Caco-2 (cell line): ENCODE data around the gene WWOX. TPM values are rescaled to one million over a fixed set of nuclear protein-coding genes. Genes with fewer than 3 reads are reported as not detected.

Experiments used
- BruUV-seq: library from RNA; stranded (reverse); fragments of 400-500 nt; replicated peaks from 2 replicates; lab custom pipeline; 2021; lab: Mats Ljungman, UMichigan
- CTCF ChIA-PET: fragments of 300-600 bp; sonication (Branson Sonifier 250); formaldehyde crosslinking; loops from one replicate; lab custom pipeline; 2022; ENCODE audit warnings: antibody characterized with exemption; lab: Charles Lee
- POLR2A ChIA-PET: fragments of 300-600 bp; sonication (Branson Sonifier 250); formaldehyde crosslinking; loops from one replicate; lab custom pipeline; 2022; ENCODE audit warnings: antibody characterized with exemption; lab: Charles Lee
- DNase-seq, 2 experiments: peaks; one replicate each; pipeline versions ENCODE4 v3.0.0 to v3.0.0-alpha.2; 2020 to 2022
- H3K27me3 ChIP-seq: replicated peaks from 2 replicates; pipeline ENCODE4 v1.6.0; 2011; ENCODE audit warnings: low read length; ENCODE audit not compliant: control insufficient read depth, insufficient read depth
- H3K36me3 ChIP-seq: 2 replicates; pipeline ENCODE4 v1.5.1; 2011; ENCODE audit warnings: low read length; ENCODE audit not compliant: control insufficient read depth, insufficient read depth
- H3K4me1 ChIP-seq: fragments of 250-450 bp; sonication (Bioruptor Pico); 2 replicates; pipeline ENCODE4 v1.5.1; 2020; ENCODE audit warnings: mild to moderate bottlenecking
- H3K4me3 ChIP-seq: 2 replicates; pipeline ENCODE4 v1.5.1; 2011; ENCODE audit warnings: low read depth, mild to moderate bottlenecking, control low read depth, low read length
- H3K9me3 ChIP-seq: fragments of 250-450 bp; sonication (Bioruptor Pico); 2 replicates; pipeline ENCODE4 v1.5.1; 2020; ENCODE audit warnings: mild to moderate bottlenecking, moderate library complexity
- H3K27ac Mint-ChIP-seq: one replicate; pipeline ENCODE4 v1.8.0; 2022; ENCODE audit warnings: mixed read lengths; ENCODE audit not compliant: unreplicated experiment
- H3K27me3 Mint-ChIP-seq: one replicate; pipeline ENCODE4 v1.8.0; 2022; ENCODE audit warnings: mixed read lengths; ENCODE audit not compliant: insufficient read depth, unreplicated experiment
- H3K36me3 Mint-ChIP-seq: one replicate; pipeline ENCODE4 v1.8.0; 2022; ENCODE audit warnings: mild to moderate bottlenecking, mixed read lengths; ENCODE audit not compliant: insufficient read depth, unreplicated experiment
- H3K4me1 Mint-ChIP-seq: one replicate; pipeline ENCODE4 v1.8.0; 2022; ENCODE audit warnings: low read depth, mixed read lengths; ENCODE audit not compliant: unreplicated experiment
- H3K4me3 Mint-ChIP-seq: one replicate; pipeline ENCODE4 v1.8.0; 2022; ENCODE audit warnings: mild to moderate bottlenecking, moderate library complexity, mixed read lengths; ENCODE audit not compliant: unreplicated experiment
- H3K9me3 Mint-ChIP-seq: one replicate; pipeline ENCODE4 v1.8.0; 2022; ENCODE audit warnings: mixed read lengths; ENCODE audit not compliant: unreplicated experiment
- intact Hi-C: fragments of 100-400 bp; cut with micrococcal nuclease; formaldehyde crosslinking; loops from one replicate; pipeline ENCODE4 v1.10.0; 2022; ENCODE audit not compliant: unreplicated experiment
- total RNA-seq: library from RNA; stranded (reverse); gene quantifications from 2 replicates; pipeline ENCODE4 v1.2.3, GENCODE V29; 2022
- TF ChIP-seq, protein P1 (sequence below), 2 experiments: fragments of 200-600 bp in 1 of 2; IDR thresholded peaks; 1 replicate in 1 of 2; 2 replicates in 1 of 2; pipeline versions ENCODE4 v1.5.1 to v1.8.0; 2011 to 2022; ENCODE audit warnings: antibody characterized with exemption in 1 of 2, control low read depth in 1 of 2, inconsistent platforms in 1 of 2, low read depth in 1 of 2, low read length in 1 of 2, mild to moderate bottlenecking in 1 of 2, moderate library complexity in 1 of 2; ENCODE audit not compliant: insufficient read depth in 1 of 2, severe bottlenecking in 1 of 2, unreplicated experiment in 1 of 2

Gene WWOX
- total RNA-seq, 1 experiment from 2014 or later, result 45.0 TPM

GRCh38 chr16:79013930-79014660 is 914.6 kb downstream of the WWOX start:
- CTCF ChIA-PET, result no interaction called here
- Mint-ChIP-seq H3K27ac (no peak overlapping the region), H3K9me3 (no peaks in the 10 kb centered on the region), H3K27me3 (no peaks in the 10 kb centered on the region), H3K4me1 (no peaks in the 10 kb centered on the region), H3K4me3 (no peak overlapping the region), H3K36me3 (no peaks in the 10 kb centered on the region)
- POLR2A ChIA-PET, result no interaction called here
- no peak overlapping the region for H3K4me3 ChIP-seq
- TF ChIP-seq, protein P1, sequence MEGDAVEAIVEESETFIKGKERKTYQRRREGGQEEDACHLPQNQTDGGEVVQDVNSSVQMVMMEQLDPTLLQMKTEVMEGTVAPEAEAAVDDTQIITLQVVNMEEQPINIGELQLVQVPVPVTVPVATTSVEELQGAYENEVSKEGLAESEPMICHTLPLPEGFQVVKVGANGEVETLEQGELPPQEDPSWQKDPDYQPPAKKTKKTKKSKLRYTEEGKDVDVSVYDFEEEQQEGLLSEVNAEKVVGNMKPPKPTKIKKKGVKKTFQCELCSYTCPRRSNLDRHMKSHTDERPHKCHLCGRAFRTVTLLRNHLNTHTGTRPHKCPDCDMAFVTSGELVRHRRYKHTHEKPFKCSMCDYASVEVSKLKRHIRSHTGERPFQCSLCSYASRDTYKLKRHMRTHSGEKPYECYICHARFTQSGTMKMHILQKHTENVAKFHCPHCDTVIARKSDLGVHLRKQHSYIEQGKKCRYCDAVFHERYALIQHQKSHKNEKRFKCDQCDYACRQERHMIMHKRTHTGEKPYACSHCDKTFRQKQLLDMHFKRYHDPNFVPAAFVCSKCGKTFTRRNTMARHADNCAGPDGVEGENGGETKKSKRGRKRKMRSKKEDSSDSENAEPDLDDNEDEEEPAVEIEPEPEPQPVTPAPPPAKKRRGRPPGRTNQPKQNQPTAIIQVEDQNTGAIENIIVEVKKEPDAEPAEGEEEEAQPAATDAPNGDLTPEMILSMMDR (IDR thresholded peaks at IDR 0.05; ENCODE audit: insufficient read depth in 1 of 2, low read depth in 1 of 2, low read length in 1 of 2, severe bottlenecking in 1 of 2, unreplicated experiment in 1 of 2), result no peak
- H3K36me3 ChIP-seq, result no peaks in the 10 kb centered on the region
- DNase-seq, result no peak
- intact Hi-C loops, result no loop called here
- no peaks in the 10 kb centered on the region for H3K4me1 ChIP-seq
- no peaks in the 10 kb centered on the region for H3K27me3 ChIP-seq
- BruUV-seq, result no TSS peak
- no peaks in the 10 kb centered on the region for H3K9me3 ChIP-seq

- CTCF ChIA-PET, result no interaction called here
- intact Hi-C loops, result no loop called here
- no peaks in the 10 kb centered on the region for H3K36me3 ChIP-seq
- H3K27ac Mint-ChIP-seq, result no peak overlapping the region
- no peaks in the 10 kb centered on the region for H3K9me3 Mint-ChIP-seq
- H3K4me3 Mint-ChIP-seq, result no peak overlapping the region
- H3K27me3 ChIP-seq, result no peaks in the 10 kb centered on the region
- no peaks in the 10 kb centered on the region for H3K9me3 ChIP-seq
- BruUV-seq, result no TSS peak
- DNase-seq, result no peak
- no peak overlapping the region for H3K4me3 ChIP-seq
- no peaks in the 10 kb centered on the region for H3K36me3 Mint-ChIP-seq
- POLR2A ChIA-PET, result no interaction called here
- H3K27me3 Mint-ChIP-seq, result no peaks in the 10 kb centered on the region
- TF ChIP-seq, protein P1 (IDR thresholded peaks at IDR 0.05; ENCODE audit: insufficient read depth in 1 of 2, low read depth in 1 of 2, low read length in 1 of 2, severe bottlenecking in 1 of 2, unreplicated experiment in 1 of 2), result no peak
- peaks cover 10% of the 10 kb centered on the region for H3K4me1 Mint-ChIP-seq
- H3K4me1 ChIP-seq, result peaks cover 6% of the 10 kb centered on the region; the same call in 1 of the 2 replicates
Observed at GRCh38 chr16:79018650-79019429, 919.4 kb downstream of the WWOX start.

GRCh38 chr16:79019431-79019830 is 920.0 kb downstream of the WWOX start:
- Mint-ChIP-seq H3K27ac (no peak overlapping the region), H3K4me1 (peaks cover 10% of the 10 kb centered on the region), H3K36me3 (no peaks in the 10 kb centered on the region), H3K9me3 (no peaks in the 10 kb centered on the region), H3K4me3 (no peak overlapping the region), H3K27me3 (no peaks in the 10 kb centered on the region)
- TF ChIP-seq, protein P1 (IDR thresholded peaks at IDR 0.05; ENCODE audit: insufficient read depth in 1 of 2, low read depth in 1 of 2, low read length in 1 of 2, severe bottlenecking in 1 of 2, unreplicated experiment in 1 of 2), result no peak
- H3K4me1 ChIP-seq, result peaks cover 6% of the 10 kb centered on the region; the same call in 1 of the 2 replicates
- ChIA-PET CTCF (no interaction called here), POLR2A (no interaction called here)
- no peak overlapping the region for H3K4me3 ChIP-seq
- no peak for DNase-seq
- H3K36me3 ChIP-seq, result no peaks in the 10 kb centered on the region
- no TSS peak for BruUV-seq
- no peaks in the 10 kb centered on the region for H3K27me3 ChIP-seq
- intact Hi-C loops, result no loop called here
- no peaks in the 10 kb centered on the region for H3K9me3 ChIP-seq
